Omental fat pad (tissue), 4 donors: ENCODE measurements around the gene SPIRE2. TPM values are rescaled to one million over a fixed set of nuclear protein-coding genes. Genes with fewer than 3 reads are reported as not detected.
"Not testable (repeated sequence)": the region's sequence is repeated elsewhere in the genome, so short reads cannot be mapped to it uniquely, and the experiment has no call there.

Experiments used
- ATAC-seq: fragments of 150-250 bp; one replicate; pipeline ENCODE4 v1.9.1; 2016; ENCODE audit warnings: mild to moderate bottlenecking, moderate library complexity; ENCODE audit not compliant: low FRiP score
- DNase-seq: peaks from one replicate; pipeline ENCODE4 v3.0.0-alpha.2; 2019; ENCODE audit warnings: low spot score
- total RNA-seq, 4 donors: library from RNA; depleted of rRNA; stranded (reverse); fragments of >200 nt; gene quantifications; one replicate each; pipeline ENCODE4 v1.1.0, GENCODE V29; 2016
- TF ChIP-seq, protein P1 (sequence below), 3 donors: fragments of 450-650 bp; IDR thresholded peaks; one replicate each; pipeline ENCODE4 v1.5.1; 2016 to 2017; ENCODE audit warnings: antibody characterized with exemption in 3 of 3, mild to moderate bottlenecking in 3 of 3, moderate library complexity in 2 of 3

SPIRE2 gene
- total RNA-seq, 4 donors from 2014 or later, result 2.4 to 4.8 (median 3.2) TPM

- TF ChIP-seq, protein P1, sequence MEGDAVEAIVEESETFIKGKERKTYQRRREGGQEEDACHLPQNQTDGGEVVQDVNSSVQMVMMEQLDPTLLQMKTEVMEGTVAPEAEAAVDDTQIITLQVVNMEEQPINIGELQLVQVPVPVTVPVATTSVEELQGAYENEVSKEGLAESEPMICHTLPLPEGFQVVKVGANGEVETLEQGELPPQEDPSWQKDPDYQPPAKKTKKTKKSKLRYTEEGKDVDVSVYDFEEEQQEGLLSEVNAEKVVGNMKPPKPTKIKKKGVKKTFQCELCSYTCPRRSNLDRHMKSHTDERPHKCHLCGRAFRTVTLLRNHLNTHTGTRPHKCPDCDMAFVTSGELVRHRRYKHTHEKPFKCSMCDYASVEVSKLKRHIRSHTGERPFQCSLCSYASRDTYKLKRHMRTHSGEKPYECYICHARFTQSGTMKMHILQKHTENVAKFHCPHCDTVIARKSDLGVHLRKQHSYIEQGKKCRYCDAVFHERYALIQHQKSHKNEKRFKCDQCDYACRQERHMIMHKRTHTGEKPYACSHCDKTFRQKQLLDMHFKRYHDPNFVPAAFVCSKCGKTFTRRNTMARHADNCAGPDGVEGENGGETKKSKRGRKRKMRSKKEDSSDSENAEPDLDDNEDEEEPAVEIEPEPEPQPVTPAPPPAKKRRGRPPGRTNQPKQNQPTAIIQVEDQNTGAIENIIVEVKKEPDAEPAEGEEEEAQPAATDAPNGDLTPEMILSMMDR (IDR thresholded peaks at IDR 0.05), result no peak
Measured at GRCh38 chr16:89815639-89816348, 12.5 kb upstream of the SPIRE2 start.

GRCh38 chr16:89818851-89819403 lies 9.3 kb upstream of the SPIRE2 start:
- DNase-seq, ATAC-seq: not testable (repeated sequence)

More at GRCh38 chr16:89815639-89816348, 12.5 kb upstream of the SPIRE2 start:
- no peak for DNase-seq
- ATAC-seq, result no peak

- DNase-seq, ATAC-seq: not testable (repeated sequence)
Measured at GRCh38 chr16:89819448-89819847, 8.8 kb upstream of the SPIRE2 start.

- no peak for ATAC-seq
- TF ChIP-seq, protein P1 (IDR thresholded peaks at IDR 0.05), result no peak
- DNase-seq, result no peak
Measured at GRCh38 chr16:89821438-89822187, 6.7 kb upstream of the SPIRE2 start.

- ATAC-seq (no peak), DNase-seq (no peak)
- TF ChIP-seq, protein P1 (IDR thresholded peaks at IDR 0.05), result no peak
Measured at GRCh38 chr16:89822188-89823086, 5.8 kb upstream of the SPIRE2 start.

GRCh38 chr16:89823087-89823823 lies 5.0 kb upstream of the SPIRE2 start:
- ATAC-seq (no peak), DNase-seq (no peak)
- TF ChIP-seq, protein P1 (IDR thresholded peaks at IDR 0.05), result no peak

DNA sequence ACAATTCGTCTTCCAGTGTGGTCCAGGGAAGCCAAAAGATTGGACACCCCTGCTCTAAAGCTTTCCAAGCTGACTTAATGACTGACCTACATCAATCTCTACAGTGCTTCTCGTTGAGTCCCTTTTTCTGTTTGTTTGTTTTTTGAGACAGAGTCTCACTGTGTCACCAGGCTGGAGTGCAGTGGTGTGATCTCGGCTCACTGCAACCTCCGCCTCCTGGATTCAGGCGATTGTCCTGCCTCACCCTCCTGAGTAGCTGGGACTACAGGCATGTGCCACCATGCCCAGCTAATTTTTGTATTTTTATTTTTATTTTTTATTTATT lies 4.5 kb upstream of the SPIRE2 start:
- not testable (repeated sequence) for DNase-seq, ATAC-seq
